ENCODE results near the gene ME3.
"Not testable (repeated sequence)": the region's sequence is repeated elsewhere in the genome, so short reads cannot be mapped to it uniquely, and the experiment has no call there.

The ME3 gene

DNA sequence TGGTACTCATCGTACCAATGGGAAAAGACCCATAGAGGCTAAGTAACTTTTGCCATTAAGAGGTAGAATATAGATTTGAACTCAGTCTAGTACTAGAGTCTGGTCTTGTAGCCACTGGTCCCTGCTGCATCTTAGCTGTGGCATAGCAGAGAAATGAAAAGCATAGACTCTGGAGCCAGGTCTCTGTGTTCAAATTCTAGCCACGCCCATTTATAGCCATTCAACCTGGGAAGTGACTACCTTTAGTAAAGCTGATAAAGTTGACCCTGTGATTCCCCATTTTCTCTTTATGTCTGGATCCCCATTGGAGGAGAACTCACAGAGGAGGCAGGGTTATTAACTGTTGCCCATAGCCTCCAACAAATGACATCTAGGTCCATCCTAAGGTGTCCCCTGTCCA is 113.6 kb downstream of the ME3 start:
- DNase-seq (ENCODE audit: low spot score) = no peak

DNA sequence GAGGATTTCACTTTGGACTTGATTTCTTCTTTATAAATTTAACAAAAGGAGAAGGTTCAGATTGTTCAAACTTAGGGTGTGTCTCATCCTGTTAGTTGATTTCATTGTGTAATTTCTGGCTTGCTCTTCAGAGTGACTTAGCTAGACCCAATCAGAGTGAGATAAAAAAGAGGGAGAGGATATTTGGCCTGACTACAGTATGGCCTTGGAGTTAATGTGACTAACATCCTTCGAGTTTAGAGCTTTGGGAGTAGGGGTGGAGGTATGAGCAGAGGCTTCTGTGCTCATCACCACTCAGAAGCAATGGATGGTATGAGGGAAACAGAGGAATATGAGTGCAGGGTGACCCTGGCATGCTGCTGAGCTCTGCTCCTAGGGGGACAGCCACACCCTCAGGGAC is 114.2 kb downstream of the ME3 start:
- no peak for DNase-seq (ENCODE audit: low spot score)

DNA sequence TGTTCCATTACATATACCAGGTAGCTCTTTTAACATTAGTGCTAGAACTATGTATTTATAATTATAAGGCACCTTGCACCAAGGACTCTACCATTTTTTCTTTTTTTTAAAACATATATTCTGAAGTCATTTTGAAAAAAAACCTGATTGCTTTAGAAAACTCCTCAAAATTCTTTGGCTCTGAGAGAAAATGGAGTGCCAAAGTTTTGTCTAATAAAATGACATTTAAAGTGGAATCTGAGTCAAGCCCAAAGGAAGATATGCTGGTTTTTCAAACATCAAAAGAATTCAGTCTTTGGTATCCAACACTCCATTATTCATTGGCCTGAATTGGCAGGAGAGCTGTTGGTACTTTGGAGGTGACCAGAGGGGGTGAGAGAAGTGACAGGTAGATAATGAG is 116.5 kb downstream of the ME3 start:
- DNase-seq (ENCODE audit: low spot score) = no peak

DNA sequence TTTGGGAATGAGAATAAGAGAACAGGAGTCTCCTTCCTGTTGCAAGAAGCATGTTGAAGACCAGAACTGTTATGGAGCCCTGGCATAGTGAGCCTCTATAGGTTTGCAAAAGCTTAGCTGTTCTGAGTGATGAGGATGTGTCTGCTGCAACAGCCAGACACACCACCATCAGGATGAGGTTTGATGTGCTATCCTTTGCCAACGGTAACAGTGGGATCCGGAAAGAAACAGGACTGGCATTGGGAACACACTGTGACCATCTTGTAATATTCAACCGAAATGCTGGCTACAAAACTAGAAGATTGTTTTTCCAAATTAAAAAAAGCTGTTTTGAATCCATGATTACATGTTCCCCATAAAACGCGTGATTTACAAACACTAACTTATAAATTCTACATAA is 117.0 kb downstream of the ME3 start:
- no peak for DNase-seq (ENCODE audit: low spot score)

DNA sequence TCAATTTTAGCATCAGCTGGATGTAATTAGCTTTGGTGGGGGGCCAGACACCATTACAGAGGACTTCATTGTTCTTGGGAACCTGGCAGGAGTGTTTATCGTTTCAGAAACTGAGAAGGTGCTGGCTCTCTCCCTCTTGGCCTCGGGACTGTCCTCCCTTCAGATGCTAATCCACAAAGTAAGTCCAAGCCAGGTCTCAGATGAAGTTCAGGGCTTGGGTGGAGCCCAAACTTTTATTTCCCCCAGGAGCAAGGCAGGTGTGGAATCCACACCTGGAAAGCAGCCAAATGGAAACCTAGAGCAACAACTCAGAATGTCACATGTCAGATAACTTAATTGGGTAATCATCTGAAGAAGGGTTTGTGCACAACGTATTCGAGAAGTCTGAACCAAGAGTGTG is 119.2 kb downstream of the ME3 start:
- no peak for DNase-seq (ENCODE audit: low spot score)

DNA sequence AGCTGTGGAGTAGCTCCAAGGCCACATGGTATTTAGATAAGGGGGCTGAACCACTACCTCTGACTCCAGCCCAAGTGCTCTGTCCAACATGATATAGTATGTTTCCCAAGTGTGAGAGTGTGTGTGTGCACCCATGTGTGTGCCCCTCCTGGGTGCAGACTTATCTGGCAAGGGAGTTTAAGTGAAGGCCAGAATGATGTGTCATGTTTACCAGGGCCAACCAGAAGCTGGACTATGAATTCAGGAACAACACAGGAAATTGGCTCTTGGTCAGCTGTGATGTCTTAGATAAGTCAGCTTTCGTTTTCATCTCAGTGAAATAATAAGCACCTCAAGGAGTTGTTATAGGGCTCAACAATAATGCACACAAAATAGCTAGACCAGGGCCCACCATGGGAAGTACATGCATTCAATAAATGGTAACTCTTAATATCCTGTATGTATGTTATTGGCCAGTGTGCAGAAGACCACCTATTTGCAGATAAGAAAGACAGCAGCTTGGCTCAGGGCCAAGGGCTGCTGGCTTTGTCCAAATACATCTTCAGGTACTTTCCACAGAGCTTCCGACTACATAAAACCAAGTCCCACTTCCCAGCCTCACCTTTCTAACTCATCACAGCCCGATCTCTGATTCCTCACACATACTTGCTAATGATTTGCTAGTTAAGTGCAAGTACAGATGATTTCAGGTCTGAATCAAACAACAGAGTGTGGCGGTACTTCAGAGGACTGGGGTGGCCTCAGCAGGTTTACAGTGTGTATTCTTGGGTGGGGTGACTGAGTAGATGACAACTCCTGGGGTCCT is 120.9 kb downstream of the ME3 start:
- DNase-seq (ENCODE audit: low spot score) = no peak

DNA sequence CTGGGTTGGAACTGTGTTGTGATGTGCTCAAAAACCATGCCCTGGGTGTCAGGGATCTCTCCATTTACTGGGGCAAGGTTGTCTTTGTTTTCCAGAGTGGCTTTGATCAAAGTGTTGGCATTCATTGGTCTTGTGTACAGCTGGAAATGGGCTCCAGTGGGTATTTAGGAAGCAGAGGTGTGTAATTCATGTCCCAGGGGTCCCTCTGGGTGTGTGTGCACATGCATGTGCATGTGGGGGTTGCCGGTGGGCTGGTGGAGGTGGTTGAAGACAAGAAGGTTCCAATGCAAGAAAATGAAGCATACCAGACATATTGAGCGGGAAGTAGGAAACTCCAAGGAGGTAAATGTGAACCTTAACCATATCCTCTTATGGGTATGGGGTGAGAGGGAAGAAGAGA is 121.7 kb downstream of the ME3 start:
- DNase-seq (ENCODE audit: low spot score) = no peak

DNA sequence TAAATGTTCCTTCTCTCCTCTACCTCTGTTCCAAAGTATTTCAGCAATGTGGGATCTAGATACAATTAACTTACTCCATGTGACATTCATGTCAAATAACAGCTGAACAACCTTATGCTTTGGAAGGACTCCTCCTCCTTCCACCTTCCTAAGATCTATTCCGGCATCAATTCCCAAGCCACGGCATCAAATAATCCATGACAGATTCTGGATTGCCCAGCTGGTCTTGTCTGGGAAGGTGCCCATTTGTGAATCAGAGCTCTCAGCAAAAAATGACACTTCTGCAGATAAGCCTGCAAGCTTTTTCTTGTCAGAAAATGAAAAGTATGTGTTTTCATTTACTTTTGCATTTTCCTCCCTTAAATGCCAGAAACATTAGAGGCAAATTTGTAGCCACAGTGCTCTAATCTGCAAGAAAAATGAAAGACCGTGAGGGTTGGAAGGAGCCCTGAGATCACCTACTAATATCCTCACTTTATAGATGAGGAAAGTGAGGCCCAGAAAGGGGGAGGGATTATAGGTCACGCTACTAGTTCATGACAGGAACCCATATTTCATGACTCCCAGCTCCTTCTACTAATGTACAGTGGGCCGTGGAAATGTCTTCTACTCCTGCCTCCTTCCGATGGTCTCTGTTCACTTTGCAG is 124.0 kb downstream of the ME3 start:
- DNase-seq (ENCODE audit: low spot score) = no peak

DNA sequence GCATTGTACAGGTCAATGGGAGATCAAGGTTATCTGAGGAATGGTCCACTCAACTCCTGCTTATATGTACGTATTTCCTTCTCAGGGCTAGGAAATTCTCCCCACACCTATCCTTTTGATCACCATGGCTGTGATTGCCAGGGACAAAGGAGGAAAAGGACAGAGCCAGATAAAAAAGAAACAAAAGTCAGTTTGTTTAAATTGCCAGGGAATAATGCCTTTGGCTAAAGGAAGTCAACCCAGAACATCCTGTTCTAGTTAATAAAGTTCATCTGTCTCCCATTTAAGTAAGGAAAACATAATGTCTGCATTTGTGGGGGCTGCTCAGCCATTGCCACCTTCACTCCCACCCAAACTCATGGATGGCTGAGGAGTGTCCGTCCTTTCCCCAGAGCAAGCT is 124.7 kb downstream of the ME3 start:
- no peak for DNase-seq (ENCODE audit: low spot score)

DNA sequence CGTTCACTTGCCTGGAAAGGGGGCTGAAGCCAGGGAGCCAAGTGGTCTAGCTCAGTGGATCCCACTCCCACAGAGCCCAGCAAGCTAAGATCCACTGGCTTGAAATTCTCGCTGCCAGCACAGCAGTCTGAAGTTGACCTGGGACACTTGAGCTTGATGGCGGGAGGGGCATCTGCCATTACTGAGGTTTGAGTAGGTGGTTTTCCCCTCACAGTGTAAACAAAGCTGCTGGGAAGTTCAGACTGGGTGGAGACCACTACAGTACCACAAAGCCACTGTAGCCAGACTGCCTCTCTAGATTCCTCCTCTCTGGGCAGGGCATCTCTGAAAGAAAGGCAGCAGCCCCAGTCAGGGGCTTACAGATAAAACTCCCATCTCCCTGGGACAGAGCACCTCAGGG is 131.1 kb downstream of the ME3 start:
- not testable (repeated sequence) for DNase-seq (ENCODE audit: low spot score)

DNA sequence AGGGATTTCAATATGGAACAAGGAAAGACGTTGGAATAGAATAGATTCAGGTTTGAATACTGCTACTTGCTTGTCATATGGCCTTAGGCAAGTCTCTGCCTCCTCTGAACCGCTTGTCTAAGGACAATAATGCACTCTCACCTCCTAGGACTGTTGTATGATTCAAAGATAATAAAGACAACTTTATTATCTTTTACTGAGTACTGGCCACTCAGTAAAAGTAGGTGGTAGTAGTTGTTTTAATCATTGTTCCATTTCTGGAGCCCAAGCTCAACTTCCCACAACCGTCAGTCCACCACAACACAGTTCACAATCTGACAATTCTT is 134.2 kb downstream of the ME3 start:
- DNase-seq (ENCODE audit: low spot score) = no peak

DNA sequence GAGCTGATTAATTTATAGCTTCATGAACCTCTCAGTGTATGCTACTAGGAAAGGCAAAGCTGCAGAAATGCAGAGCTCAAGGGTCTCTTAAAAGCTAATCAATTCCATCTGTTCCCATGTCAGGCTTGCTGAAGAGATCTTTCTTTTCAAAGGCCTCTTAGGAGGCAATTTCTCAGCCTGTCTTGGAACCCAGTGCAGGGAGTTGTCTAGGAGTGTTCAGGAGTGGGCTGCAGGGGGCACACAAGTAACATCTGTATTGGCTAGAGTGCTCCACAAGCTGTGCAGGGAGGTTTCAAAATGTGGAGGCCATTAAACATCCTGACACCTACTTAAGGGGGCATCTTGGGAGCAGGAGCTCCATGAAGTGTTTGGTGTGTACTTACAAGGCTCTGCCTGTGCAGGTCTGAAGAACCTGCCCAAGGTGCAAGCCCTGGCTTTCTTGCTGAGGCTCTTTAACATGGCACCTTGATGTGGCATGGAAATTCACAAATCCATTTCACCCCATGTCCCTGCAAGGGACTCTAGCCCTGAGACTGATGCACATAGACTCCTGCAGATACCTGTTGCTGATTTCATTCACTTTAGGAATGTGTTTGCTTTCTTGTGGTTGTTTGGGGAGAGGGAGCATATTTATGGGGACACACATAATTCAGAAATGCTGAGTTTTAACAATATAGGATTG is 134.7 kb downstream of the ME3 start:
- DNase-seq (ENCODE audit: low spot score) = no peak

DNA sequence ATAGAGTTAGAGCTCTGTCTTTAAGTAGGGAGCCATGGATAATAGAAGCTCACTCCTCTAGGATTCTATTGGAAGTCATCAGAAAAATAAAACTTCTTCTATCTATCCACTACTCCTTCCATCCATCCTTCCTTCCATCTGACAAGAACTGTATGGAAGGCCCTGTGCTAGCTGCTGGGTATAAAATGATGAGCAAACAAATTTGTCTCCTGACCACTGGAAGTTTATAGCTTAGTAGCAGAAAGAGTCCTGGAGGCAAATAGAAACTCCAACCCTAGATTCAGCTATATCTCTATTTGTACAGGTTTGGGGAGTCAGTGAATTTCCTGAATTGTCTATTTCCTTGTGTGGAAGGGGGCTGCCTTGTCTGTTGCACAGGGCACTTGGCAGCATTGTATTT is 136.6 kb downstream of the ME3 start:
- no peak for DNase-seq (ENCODE audit: low spot score)

DNA sequence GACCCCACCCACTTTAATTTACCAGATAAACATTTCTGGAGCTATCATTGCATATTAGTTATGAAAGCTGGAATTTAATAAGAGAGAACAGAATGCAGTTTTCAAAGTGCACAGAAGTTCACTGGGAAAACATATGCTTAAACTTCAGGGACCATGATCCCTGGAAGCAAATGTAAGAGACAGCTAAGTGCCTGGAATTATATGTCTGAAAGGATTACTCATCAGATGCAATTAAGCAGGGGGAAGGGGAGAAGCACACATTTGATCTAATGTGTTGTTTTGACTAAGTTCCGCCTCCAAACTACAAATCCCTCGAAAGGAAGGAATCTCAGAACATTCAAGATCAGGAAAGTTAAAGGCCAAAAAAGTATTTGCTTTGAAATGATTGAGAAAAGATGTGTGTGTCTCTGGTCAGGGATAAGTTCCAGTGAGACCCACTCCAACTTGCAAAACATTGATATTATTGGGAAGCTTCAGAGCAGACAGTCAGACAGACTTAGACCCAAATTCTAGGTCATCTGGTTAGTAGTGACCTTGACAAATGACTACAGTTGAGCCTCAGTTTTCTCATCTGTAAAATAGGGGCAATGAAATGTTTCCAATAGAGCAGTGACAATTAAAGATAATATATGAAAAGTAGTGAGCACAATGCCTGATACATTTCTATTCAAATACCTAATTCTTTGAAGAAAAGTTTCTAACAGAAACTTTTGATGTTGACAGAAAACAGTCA is 147.6 kb downstream of the ME3 start:
- DNase-seq (ENCODE audit: low spot score) = no peak

DNA sequence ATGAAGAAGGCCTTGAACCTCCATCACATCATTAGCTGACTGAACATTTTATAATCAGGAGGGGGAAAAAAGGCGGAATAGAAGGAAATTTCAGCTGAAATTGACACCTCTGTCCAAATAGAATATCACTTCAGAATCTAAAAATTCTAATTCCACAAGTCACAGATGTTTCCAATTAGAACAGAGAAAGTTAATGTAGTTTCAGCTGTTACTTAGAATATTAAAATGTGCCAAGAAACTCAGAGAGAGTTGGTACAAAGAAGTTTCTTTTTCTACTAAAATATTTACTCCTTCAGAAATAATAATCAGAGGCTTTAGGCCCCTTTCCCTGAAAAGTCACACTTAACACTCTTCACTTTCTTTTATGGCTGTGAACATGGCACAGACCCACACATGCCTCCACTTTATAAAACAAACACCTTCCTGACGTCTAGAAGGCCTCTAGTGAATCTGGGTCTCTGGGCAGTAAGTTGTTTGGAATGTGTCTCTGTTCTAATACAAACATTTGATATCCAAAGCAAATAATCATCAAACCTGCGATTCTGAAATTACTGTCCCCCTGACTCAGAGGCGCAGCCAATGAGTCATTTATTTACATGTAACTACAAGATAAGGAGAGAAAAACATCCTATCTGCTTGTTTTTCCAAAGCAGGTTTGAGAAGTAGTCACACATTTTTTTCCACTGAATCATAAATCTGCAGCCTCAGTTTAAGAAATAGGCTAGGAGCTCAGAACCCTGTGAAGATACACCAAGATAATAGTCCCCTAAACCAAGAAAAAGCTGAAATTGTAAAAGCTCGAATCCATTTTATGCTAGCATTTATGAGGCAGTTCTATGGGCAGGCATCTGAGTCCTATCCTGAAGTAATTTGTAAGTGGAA is 148.4 kb downstream of the ME3 start:
- no peak for DNase-seq (ENCODE audit: low spot score)

DNA sequence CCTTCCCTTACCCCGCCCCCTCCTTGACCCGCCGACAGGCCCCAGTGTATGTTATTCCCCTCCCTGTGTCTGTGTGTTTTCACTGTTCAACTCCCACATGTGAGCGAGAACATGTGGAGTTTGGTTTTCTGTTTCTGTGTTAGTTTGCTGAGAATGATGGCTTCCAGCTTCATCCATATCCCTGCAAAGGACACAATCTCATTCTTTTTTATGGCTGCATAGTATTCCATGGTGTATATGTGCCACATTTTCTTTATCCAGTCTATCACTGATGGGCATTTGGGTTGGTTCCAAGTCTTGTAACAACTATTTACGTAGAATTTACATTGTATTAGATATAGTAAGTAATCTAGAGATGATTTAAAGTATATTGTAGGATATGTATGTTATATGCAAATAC is 149.9 kb downstream of the ME3 start:
- DNase-seq (ENCODE audit: low spot score) = not testable (repeated sequence)

DNA sequence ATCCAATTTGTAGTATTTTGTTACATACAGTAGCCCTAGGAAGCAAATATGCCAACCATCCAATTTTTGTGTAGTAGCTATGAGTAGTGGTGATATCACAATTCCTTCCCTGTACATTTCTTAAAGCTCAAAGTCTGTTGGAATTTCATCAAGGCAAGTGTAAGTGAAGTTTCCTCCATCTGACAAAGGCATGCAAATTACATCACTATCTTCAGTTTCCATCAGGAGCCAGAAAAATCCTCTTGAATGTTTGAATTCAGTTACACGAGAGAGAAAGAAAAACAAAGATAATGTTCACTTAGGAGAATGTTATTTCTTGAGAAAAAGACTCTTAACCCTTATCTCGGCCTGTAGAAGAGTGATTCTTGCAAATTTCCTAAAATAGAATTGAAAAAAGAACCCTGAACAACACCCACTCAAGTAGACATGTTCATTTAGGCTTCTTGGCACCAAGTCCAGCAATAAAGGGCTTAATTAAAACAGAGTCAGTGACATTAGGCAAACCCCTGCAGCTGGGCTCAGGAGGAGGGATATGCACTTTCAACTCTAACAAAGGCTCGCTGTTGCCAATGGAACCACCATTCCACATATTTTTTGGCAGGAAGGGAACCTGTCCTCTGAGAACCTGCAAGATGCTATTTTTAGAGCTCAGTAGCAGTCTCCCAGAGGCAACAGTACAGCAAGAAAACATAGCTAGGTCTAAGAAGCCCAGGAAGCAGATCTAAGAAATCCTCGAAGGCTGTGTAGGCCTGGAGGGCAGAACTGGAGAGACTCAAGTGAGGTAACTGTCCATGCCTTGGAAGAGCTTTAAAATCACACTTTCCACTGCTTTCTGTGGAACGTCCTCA is 153.1 kb downstream of the ME3 start:
- DNase-seq (ENCODE audit: low spot score) = no peak

DNA sequence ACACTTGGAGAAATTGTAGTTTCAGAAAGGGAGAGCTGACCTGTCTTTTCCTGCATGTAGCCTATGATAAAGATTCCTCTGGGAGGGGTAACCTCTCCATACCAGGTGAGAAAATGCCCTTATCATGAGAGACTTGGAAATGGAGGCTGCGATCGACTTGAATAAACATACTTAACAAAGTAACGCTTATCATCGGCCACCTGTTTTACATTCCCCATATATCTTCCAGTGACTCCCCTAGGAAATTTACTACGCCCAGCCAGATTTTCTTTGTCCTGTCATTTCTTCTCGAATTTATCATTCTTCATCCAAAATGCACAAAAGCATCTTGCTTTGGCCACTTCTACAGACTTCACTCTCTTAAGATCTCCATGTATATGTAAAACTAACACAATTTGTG is 154.2 kb downstream of the ME3 start:
- DNase-seq (ENCODE audit: low spot score) = no peak

DNA sequence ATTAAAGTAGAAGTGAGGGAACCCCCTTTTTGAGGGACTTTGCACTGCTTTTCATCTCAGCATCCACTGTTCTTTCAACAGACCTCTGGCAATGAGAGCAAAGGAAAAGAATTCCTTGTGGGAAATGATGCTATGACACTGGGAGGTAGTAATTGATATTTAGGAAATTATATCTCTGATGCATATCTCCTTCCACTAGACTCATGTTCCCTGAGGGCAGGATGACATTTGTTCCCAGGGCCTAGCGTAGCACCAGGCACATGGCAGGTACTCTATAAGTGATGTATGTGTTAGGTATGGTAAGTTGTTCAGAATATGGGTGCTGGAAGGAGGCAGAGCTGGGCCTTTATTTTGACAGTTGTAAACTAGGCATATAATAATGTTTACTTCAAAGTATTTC is 154.9 kb downstream of the ME3 start:
- no peak for DNase-seq (ENCODE audit: low spot score)

DNA sequence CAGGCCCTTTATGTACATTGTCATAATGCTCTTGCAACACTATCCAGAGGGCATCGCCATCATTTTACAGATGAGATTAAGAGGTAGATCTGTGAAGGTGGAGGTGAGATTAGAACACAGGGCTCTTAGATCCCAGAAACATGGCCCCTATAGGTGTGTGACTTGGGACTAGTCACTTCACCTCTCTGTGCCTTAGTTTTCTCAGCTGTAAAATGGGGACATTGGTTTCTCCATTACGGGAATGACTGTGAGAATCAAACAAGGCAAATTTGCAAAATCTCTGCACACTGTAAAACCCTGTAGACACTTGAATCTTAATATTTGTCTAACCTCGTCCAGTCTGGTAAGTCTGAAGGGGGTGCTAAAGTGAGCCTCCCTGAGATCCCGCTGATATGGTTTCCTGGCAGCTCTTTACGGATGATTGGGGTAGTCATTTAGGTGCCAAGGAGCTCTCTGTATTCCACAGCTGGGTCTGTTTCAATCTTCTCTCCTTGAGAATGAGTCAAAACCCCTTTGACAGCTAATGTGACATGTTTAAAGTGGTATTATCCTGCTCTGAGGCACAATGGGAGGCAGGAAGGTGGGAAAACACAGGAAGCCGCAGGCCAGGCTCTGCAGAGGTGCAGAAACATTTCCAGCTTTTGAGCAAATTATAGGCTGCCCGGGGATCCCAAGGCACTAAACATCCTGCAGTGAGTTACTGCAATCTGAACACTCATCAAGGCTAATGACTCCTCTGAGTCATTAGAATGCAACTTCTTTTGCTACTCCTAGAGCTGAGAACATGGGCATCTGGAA is 156.9 kb downstream of the ME3 start:
- DNase-seq (ENCODE audit: low spot score) = no peak
